GM18517 (cell line): ENCODE data around the gene BLTP3B.

Source experiments
- ATAC-seq: cut with Tn5 transposase; IDR thresholded peaks from one replicate; pipeline ENCODE4 v1.9.1; 2021; ENCODE audit warnings: mild to moderate bottlenecking, moderate library complexity; ENCODE audit not compliant: unreplicated experiment

Gene BLTP3B

GRCh38 chr12:100163416-100164152 lies 20.9 kb upstream of the BLTP3B start:
- ATAC-seq: peak; percentile 99

GRCh38 chr12:100159391-100160104 lies 16.9 kb upstream of the BLTP3B start:
- ATAC-seq: no peak

DNA sequence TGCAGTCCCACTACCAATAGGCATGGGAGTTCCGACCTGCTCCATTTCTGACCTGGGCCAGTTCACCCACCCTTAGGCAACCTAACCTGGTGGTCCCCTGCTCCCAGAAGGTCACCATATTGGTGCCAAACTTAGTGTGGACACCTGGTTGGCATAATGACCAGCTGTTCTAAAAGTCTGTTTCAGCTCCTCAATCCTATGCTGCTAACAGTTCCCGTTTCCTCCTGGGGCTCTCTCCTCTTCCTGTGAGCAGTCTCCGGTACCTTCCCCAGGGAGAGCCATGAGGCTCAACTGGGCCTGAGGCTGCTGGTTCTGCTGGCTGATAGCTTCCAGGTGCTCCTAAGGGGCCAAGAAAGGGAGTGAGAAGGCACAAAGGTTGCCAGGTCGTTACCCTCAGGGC lies 15.9 kb upstream of the BLTP3B start:
- ATAC-seq: no peak

GRCh38 chr12:100157427-100157821 lies 14.8 kb upstream of the BLTP3B start:
- ATAC-seq: no peak

GRCh38 chr12:100156731-100157426 lies 14.2 kb upstream of the BLTP3B start:
- ATAC-seq: no peak

DNA sequence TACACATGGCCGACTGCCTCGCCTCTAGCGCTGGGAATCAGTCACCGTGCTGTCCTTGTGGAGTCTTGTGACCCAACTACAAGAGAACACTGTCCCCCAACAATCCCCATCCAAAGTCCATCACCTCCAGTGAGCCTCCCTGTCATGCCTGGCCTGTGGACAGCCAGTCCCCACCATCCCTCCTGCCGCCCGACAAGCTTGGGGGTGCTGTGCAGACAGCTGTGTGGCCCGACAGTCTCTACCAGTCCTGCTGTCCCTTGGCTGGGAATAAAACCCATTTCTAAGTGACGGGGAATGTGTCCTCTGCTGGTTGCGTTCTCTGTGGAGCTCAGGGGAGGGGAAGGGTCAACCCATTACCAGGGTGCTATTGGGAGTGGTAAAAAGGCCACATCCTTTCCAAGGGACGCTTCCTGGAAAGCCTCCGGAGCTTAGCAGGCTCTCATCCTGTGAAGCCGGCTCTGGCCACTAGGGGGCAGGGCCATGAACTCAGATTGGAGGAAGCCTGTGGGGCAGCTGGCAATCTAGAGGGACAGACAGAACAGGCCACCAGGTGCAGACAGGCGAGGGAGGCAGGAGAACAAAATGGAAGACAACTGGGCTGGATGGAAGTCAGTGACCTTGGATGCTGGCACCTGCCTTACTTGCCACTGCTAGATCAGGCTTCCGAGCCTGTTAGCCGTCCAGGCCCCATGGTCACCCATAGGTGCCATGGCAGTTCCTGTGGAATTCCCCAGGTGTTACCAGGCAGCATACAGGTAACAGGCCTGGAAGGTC lies 12.0 kb upstream of the BLTP3B start:
- ATAC-seq: peak; percentile 56

DNA sequence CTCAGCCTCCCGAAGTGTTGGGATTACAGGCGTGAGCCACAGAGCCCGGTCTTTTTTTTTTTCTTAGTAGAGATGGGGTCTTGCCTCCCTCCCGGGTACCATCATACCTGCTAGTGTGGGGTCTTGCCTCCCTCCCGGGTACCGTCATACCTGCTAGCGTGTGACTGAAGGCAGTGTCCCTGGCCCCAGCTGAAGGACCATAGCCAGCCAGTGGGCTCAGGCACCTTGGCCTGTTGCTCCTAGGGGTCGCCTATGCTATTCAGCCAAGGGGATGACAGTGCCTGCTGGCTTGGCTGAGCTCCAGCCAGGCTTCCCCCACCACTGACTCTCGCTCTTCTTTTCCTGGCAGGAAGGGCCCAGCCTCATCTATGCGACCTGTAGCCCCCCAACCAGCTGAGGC lies 10.5 kb upstream of the BLTP3B start:
- ATAC-seq: no peak

DNA sequence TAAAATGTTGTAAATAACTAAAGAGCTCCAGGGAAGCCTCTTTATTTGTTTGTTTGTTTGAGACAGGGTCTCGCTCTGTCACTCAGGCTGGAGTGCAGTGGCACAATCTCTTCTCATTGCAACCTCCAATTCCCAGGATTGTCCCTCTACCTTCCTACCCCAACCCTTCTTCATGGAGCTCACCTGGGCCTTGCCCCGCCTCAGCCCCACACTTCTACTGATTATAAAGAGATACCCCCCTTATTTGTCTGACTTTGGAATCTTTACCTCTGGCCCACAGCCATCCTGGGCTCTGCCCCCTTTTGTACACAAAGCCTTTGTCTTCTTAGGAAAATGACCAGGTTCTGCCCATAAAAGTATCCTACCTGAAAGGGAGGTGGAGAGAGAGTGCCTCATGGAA lies 9.1 kb upstream of the BLTP3B start:
- ATAC-seq: no peak

GRCh38 chr12:100146252-100146651 lies 3.6 kb upstream of the BLTP3B start:
- no peak for ATAC-seq

DNA sequence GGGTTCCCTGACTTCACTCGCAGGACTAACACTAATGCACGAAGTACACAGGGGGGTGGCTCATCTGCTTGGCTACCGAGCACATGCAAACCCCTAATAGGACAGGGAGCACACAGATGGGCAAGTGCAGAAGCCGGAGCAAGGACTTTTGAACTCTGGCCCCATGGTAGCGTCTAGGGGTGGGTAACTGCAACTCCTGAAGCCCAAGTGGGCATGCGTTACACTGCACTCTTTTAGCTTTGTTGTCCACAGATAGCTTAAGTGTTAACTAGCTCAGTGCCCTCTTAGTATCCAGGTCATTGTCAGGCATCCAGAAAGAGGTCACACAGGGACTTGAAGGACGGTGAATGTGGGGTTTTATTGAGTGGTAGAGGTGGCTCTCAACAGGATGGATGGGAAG lies 3.0 kb upstream of the BLTP3B start:
- ATAC-seq: no peak

DNA sequence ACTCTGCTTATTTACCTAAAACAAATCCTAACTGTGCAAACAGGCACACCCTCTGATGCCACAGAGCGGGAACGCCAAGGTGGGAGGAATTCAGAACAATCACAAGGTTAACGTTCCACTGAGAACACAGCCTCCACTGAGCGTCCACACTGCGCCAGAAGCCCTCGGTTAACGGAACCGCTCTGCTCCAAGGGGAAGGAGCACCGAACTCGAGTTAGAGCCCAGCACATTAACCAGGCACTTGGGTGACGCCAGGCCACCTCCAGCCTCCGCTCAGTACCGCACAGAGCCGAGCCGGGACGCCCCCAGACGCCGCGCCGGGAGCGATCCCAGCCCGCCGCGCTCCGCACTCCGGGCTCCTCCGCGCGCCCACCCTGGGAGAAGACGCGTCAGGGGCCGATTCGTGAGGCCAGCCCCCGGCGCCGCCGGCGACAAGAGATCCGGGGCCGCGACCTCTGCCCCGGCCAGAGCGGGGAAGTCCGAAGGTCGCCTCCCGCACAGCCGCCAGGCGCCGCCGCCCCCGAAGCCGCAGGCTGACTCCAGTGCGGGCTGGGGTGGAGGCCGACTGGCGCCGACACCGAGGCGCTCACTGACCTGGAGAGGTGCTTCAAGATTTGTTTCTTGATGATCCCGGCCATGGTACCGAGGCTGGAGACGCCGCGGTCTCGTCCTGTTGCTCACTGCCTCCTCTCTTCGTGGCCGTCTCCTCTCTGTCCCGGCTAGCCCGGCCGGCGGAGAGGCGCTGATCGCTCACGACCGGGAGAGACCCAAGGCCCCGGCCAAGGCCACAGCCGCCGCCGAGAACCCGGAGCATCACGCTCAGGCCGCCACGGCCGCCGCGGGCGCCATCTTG lies 450 bp downstream of the BLTP3B start:
- peak; percentile 42 for ATAC-seq

- peak; percentile 30 for ATAC-seq
Measured at GRCh38 chr12:100141666-100141997, 1.0 kb downstream of the BLTP3B start.

DNA sequence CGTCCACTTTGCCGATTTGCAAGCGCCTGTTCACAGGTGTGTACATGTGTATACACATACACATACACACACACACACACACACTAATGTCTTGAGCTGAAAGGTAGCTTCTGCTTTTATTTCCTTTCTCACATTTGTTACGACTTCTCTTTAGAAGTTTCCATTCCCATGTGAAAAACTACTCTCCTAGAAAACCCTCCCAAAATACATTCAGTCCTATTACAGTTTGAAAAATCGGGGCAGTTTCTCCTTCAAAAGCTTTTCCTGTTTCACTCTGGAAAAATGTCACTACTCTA lies 3.9 kb downstream of the BLTP3B start:
- no peak for ATAC-seq

- peak; percentile 32 for ATAC-seq
Measured at GRCh38 chr12:100138048-100138802, 4.4 kb downstream of the BLTP3B start.

DNA sequence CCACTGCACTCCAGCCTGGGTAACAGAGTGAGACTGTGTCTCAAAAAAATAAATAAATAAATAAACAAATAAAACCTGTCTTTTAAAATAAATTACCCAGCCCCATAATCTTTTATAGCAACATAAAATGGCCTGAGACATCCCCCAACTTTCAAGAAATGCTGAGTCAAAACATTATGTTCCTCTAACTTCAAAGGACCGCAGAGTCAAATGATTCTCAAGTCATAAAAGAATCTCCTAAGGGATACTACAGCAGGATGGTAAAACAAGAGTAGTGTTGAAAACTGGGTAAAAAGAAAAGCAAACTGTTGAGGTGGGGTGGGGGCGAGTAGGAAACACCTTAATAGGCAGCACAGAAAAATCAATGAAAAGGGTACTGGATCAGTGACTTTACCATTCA lies 9.5 kb downstream of the BLTP3B start:
- ATAC-seq: no peak

DNA sequence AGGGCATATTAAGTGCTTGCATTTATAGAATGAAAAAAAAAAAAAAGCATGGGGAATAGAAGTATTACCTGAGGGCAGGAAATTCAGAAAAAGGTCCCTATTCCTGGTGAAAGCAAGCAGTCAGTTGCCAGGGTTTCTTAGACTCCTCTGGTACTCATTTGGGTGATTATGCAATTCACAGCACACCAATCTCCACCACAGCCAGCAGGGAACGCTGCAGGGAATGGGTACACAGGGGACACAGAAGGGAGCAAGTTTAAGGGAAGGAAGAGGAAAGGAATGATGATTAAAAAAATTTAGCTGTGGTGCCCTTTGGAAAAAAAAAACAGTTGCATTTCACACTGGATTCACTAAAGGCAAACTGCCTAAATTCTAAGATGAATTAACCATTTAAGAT lies 14.2 kb downstream of the BLTP3B start:
- no peak for ATAC-seq

- ATAC-seq: no peak
Measured at GRCh38 chr12:100127766-100128511, 14.7 kb downstream of the BLTP3B start.

DNA sequence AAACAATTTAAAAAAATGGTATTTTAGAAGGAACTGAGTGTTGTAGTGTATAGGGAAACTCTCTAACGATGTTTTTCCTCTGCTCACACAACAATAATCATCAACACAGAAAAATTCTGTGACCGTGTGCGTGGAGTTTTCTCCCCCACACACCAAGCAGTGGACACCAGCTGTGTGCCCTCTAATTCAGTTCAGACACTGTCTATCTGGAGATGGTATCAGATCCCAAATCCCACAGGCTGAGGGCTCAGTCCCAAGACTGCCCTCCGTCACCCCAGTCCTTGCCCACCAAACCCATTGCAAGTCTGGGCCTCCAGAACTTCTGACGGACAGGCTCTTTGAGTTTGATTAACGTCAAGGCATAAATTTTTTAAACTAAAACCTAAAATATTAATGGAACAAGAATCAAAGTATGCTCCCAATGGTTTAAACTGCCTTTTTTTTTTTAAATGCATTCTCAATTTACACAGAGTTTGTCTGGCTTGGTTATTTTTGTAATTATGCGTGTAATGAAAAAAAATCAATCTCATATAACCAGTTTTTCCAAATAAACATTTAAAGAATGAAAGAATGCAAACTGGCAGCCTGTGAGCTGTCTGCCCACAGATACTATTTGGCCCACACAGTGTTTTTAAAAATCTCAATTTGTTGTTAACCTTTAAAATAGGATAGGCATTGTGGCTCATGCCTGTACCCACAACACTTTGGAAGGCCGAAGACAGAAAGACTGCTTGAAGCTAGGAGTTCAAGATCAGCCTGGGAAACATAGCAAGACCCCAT lies 19.2 kb downstream of the BLTP3B start:
- ATAC-seq: no peak
